H1 (cell line): ENCODE measurements around the gene ITPRIPL2.

Experiments used
- ATF3 ChIP-seq: IDR thresholded peaks from 2 replicates; pipeline ENCODE4 v1.6.1; 2011; ENCODE audit warnings: low read depth, mild to moderate bottlenecking, low read length; ENCODE audit not compliant: insufficient read depth
- BCL11A ChIP-seq, 2 experiments: IDR thresholded peaks; one replicate each; pipeline ENCODE4 v1.6.1; 2011; ENCODE audit warnings: low read depth in 2 of 2, low read length in 2 of 2, mild to moderate bottlenecking in 2 of 2
- EP300 ChIP-seq, 2 experiments: IDR thresholded peaks; 1 replicate in 1 of 2; 2 replicates in 1 of 2; pipeline ENCODE4 v1.6.1; 2011 to 2012; ENCODE audit warnings: low read depth in 2 of 2, low read length in 2 of 2, mild to moderate bottlenecking in 2 of 2, borderline replicate concordance in 1 of 2, inconsistent platforms in 1 of 2, moderate library complexity in 1 of 2
- EZH2 ChIP-seq: fragments of 200-600 bp; sonication (generic); IDR thresholded peaks from 2 replicates; pipeline ENCODE4 v1.7.1; 2012; ENCODE audit warnings: low read depth, mild to moderate bottlenecking, moderate library complexity, low read length, inconsistent platforms; ENCODE audit not compliant: severe bottlenecking
- KDM5A ChIP-seq: fragments of 200-600 bp; IDR thresholded peaks from 2 replicates; pipeline ENCODE4 v1.7.1; 2012; ENCODE audit warnings: mild to moderate bottlenecking, low read length, inconsistent platforms, mixed read lengths
- MAFK ChIP-seq: IDR thresholded peaks from 2 replicates; pipeline ENCODE4 v1.6.1; 2012; ENCODE audit warnings: low read depth, mild to moderate bottlenecking, improper control_type of control experiment, low read length
- POLR2A ChIP-seq, 2 experiments: IDR thresholded peaks; 1 replicate in 1 of 2; 2 replicates in 1 of 2; pipeline ENCODE4 v1.6.1; 2011; ENCODE audit warnings: low read depth in 2 of 2, low read length in 2 of 2, mild to moderate bottlenecking in 2 of 2; ENCODE audit errors: control extremely low read depth in 1 of 2
- POU5F1 ChIP-seq: IDR thresholded peaks from 2 replicates; pipeline ENCODE4 v1.6.1; 2011; ENCODE audit warnings: low read depth, mild to moderate bottlenecking, low read length, moderate library complexity
- RFX5 ChIP-seq: IDR thresholded peaks from 2 replicates; pipeline ENCODE4 v1.6.1; 2011; ENCODE audit warnings: low read depth, low read length, improper control_type of control experiment, borderline replicate concordance
- RNF2 ChIP-seq: fragments of 200-900, 300-1000 bp; sonication (generic); IDR thresholded peaks from 2 replicates; pipeline ENCODE4 v1.7.1; 2016; ENCODE audit warnings: borderline replicate concordance, low read depth, mild to moderate bottlenecking, antibody characterized with exemption, low read length; ENCODE audit not compliant: poor library complexity, severe bottlenecking; ENCODE audit errors: missing control alignments
- SIN3A ChIP-seq, 2 experiments: IDR thresholded peaks in 1 of 2; conservative IDR thresholded peaks in 1 of 2; 2 replicates each; pipeline ENCODE4 v1.6.1; 2011 to 2012; ENCODE audit warnings: low read length in 2 of 2, improper control_type of control experiment in 1 of 2, low read depth in 1 of 2, mild to moderate bottlenecking in 1 of 2
- SUZ12 ChIP-seq: fragments of 200-600 bp; sonication (generic); IDR thresholded peaks from 2 replicates; pipeline ENCODE4 v1.6.1; 2012; ENCODE audit warnings: mild to moderate bottlenecking, inconsistent platforms, low read length, moderate library complexity, mixed read lengths
- TF ChIP-seq, protein P1 (sequence below), 3 experiments: IDR thresholded peaks; 1 replicate in 2 of 3; 2 replicates in 1 of 3; pipeline versions ENCODE4 v1.5.1 to v1.6.1; 2011; ENCODE audit warnings: low read length in 3 of 3, mild to moderate bottlenecking in 3 of 3, inconsistent platforms in 2 of 3, low read depth in 1 of 3, moderate library complexity in 1 of 3; ENCODE audit not compliant: insufficient read depth in 1 of 3; ENCODE audit errors: control extremely low read depth in 1 of 3

GRCh38 chr16:19090916-19091315 lies 22.8 kb upstream of the ITPRIPL2 start:
- TF ChIP-seq EP300 (IDR thresholded peaks at IDR 0.05; ENCODE audit: borderline replicate concordance in 1 of 2, low read depth in 2 of 2, low read length in 2 of 2) (no peak), RFX5 (no peak), SIN3A (conservative IDR thresholded peaks at IDR 0.05 in 1 of 2, IDR thresholded peaks at IDR 0.05 in 1 of 2; ENCODE audit: low read depth in 1 of 2, low read length in 2 of 2) (no peak), POU5F1 (no peak), RNF2 (no peak), KDM5A (no peak), POLR2A (IDR thresholded peaks at IDR 0.05; ENCODE audit: control extremely low read depth in 1 of 2, low read depth in 2 of 2, low read length in 2 of 2) (no peak), BCL11A (IDR thresholded peaks at IDR 0.05; ENCODE audit: low read depth in 2 of 2, low read length in 2 of 2) (no peak), SUZ12 (no peak), MAFK (no peak), ATF3 (no peak), EZH2 (no peak)
- TF ChIP-seq, protein P1, sequence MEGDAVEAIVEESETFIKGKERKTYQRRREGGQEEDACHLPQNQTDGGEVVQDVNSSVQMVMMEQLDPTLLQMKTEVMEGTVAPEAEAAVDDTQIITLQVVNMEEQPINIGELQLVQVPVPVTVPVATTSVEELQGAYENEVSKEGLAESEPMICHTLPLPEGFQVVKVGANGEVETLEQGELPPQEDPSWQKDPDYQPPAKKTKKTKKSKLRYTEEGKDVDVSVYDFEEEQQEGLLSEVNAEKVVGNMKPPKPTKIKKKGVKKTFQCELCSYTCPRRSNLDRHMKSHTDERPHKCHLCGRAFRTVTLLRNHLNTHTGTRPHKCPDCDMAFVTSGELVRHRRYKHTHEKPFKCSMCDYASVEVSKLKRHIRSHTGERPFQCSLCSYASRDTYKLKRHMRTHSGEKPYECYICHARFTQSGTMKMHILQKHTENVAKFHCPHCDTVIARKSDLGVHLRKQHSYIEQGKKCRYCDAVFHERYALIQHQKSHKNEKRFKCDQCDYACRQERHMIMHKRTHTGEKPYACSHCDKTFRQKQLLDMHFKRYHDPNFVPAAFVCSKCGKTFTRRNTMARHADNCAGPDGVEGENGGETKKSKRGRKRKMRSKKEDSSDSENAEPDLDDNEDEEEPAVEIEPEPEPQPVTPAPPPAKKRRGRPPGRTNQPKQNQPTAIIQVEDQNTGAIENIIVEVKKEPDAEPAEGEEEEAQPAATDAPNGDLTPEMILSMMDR (IDR thresholded peaks at IDR 0.05; ENCODE audit: control extremely low read depth in 1 of 3, insufficient read depth in 1 of 3, low read depth in 1 of 3, low read length in 3 of 3), result no peak
